Transverse colon (tissue), 3 donors: Measurements from ENCODE around the gene AIFM2.

ENCODE experiments used
- CTCF ChIP-seq, 5 experiments: fragments of 200-600 bp in 3 of 5; fragments of 450-650 bp in 2 of 5; sonication (generic) in 3 of 5; IDR thresholded peaks; 1 replicate in 2 of 5; 2 replicates in 3 of 5; pipeline ENCODE4 v1.5.1; 2016 to 2017; ENCODE audit warnings: antibody characterized with exemption in 5 of 5, inconsistent platforms in 3 of 5, mild to moderate bottlenecking in 2 of 5, moderate library complexity in 1 of 5
- POLR2A ChIP-seq: fragments of 450-650 bp; IDR thresholded peaks from one replicate; pipeline ENCODE4 v1.6.1; 2016; ENCODE audit warnings: antibody characterized with exemption, mild to moderate bottlenecking, moderate library complexity

- TF ChIP-seq CTCF (IDR thresholded peaks at IDR 0.05): no peak
- TF ChIP-seq POLR2A: no peak
Measured at GRCh38 chr10:70137135-70137534, 4.5 kb upstream of the AIFM2 start.
